HUES64 (cell line): Measurements from ENCODE around the gene RPS10.
"Not testable (repeated sequence)": the region's sequence is repeated elsewhere in the genome, so short reads cannot be mapped to it uniquely, and the experiment has no call there.

Experiments
- H3K27ac ChIP-seq: 2 replicates; pipeline ENCODE4 v1.7.0; 2013; ENCODE audit warnings: low read depth, low read length, inconsistent platforms
- H3K27me3 ChIP-seq: 2 replicates; pipeline ENCODE4 v1.6.1; 2013; ENCODE audit warnings: mild to moderate bottlenecking, low read length; ENCODE audit not compliant: insufficient read depth
- H3K36me3 ChIP-seq: 2 replicates; pipeline ENCODE4 v1.6.1; 2013; ENCODE audit warnings: mild to moderate bottlenecking, low read length; ENCODE audit not compliant: insufficient read depth
- H3K4me1 ChIP-seq: 2 replicates; pipeline ENCODE4 v1.6.1; 2013; ENCODE audit warnings: mild to moderate bottlenecking, low read length, moderate library complexity; ENCODE audit not compliant: insufficient read depth
- H3K4me3 ChIP-seq: 2 replicates; pipeline ENCODE4 v1.5.1; 2013; ENCODE audit warnings: mild to moderate bottlenecking, low read length, moderate library complexity
- H3K9ac ChIP-seq: 2 replicates; pipeline ENCODE4 v1.6.1; 2013; ENCODE audit warnings: mild to moderate bottlenecking, low read depth, low read length
- H3K9me3 ChIP-seq: 2 replicates; pipeline ENCODE4 v1.6.1; 2013; ENCODE audit warnings: low read depth, low read length; ENCODE audit not compliant: insufficient read depth
- WGBS: fragments of 150-250, 120-280 bp; methylation state at CpG from one replicate; pipeline ENCODE4 v1.1.7; 2013; ENCODE audit warnings: missing lambda C conversion rate; 5-methylcytosine and 5-hydroxymethylcytosine counted together

The RPS10 gene

GRCh38 chr6:34381081-34381480 is 44.8 kb downstream of the RPS10 start:
- H3K4me3 ChIP-seq: no peak overlapping the region
- no peak overlapping the region for H3K27ac ChIP-seq
- no peaks in the 10 kb centered on the region for H3K27me3 ChIP-seq
- H3K4me1 ChIP-seq: peaks cover 16% of the 10 kb centered on the region
- no peak overlapping the region for H3K9ac ChIP-seq
- no peaks in the 10 kb centered on the region for H3K36me3 ChIP-seq
- 95% methylated on average over 5 of the region's 5 CpGs for WGBS
- H3K9me3 ChIP-seq: no peaks in the 10 kb centered on the region

GRCh38 chr6:34378470-34378869 is 47.4 kb downstream of the RPS10 start:
- H3K9me3 ChIP-seq: no peaks in the 10 kb centered on the region
- H3K9ac ChIP-seq: no peak overlapping the region
- H3K4me3 ChIP-seq: no peak overlapping the region
- H3K27ac ChIP-seq: no peak overlapping the region
- no peaks in the 10 kb centered on the region for H3K4me1 ChIP-seq
- H3K27me3 ChIP-seq: no peaks in the 10 kb centered on the region
- 83% methylated on average over 2 of the region's 2 CpGs for WGBS
- H3K36me3 ChIP-seq: no peaks in the 10 kb centered on the region

- H3K36me3 ChIP-seq: no peaks in the 10 kb centered on the region
Measured at GRCh38 chr6:34377984-34378383, 47.9 kb downstream of the RPS10 start.

DNA sequence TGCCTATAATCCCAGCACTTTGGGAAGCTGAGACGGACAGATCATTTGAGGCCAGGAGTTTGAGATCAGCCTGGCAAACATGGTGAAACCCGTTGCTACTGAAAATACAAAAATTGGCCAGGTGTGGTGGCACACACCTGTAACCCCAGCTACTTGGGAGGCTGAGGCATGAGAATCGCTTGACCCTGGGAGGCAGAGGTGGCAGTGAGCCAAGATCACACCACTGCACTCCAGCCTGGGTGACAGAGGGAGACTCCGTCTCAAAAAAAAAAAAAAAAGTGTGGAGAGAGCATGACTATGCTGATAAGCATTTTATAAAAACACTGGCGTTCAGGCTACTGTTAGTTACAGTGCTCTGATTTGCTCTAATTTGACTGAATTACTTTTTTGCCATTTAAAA is 48.3 kb downstream of the RPS10 start:
- 96% methylated on average over 5 of the region's 5 CpGs for WGBS
- H3K9me3 ChIP-seq, H3K4me1 ChIP-seq, H3K27me3 ChIP-seq, H3K27ac ChIP-seq, H3K4me3 ChIP-seq, H3K36me3 ChIP-seq, H3K9ac ChIP-seq: not testable (repeated sequence)

More at GRCh38 chr6:34377984-34378383, 47.9 kb downstream of the RPS10 start:
- 93% methylated on average over 5 of the region's 5 CpGs for WGBS
- H3K27me3 ChIP-seq: no peaks in the 10 kb centered on the region
- H3K27ac ChIP-seq: no peak overlapping the region
- no peaks in the 10 kb centered on the region for H3K4me1 ChIP-seq
- no peak overlapping the region for H3K9ac ChIP-seq
- no peak overlapping the region for H3K4me3 ChIP-seq
- H3K9me3 ChIP-seq: no peaks in the 10 kb centered on the region

DNA sequence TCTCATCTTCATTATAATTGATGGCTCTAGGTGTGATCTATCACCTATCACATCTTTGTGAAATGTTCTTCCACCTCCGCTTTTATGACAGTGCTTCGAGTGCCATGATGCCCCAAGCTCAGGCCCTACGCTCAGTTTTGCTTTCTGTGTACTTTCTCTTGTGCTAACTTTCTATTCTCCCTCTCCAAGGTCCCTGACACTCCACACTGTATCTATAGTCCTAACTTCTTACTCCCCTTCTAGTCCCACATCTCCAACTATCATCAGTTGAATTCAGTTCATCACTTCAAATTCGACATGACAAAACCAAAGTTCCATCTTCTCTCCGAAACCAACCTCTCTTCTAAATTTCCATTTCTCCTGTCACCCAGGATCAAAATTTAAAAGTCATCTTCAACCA is 50.0 kb downstream of the RPS10 start:
- H3K4me1 ChIP-seq: no peaks in the 10 kb centered on the region
- H3K9ac ChIP-seq: no peak overlapping the region
- H3K9me3 ChIP-seq: no peaks in the 10 kb centered on the region
- H3K27ac ChIP-seq: no peak overlapping the region
- 95% methylated on average over 5 of the region's 5 CpGs for WGBS
- H3K36me3 ChIP-seq: no peaks in the 10 kb centered on the region
- no peak overlapping the region for H3K4me3 ChIP-seq
- H3K27me3 ChIP-seq: no peaks in the 10 kb centered on the region

DNA sequence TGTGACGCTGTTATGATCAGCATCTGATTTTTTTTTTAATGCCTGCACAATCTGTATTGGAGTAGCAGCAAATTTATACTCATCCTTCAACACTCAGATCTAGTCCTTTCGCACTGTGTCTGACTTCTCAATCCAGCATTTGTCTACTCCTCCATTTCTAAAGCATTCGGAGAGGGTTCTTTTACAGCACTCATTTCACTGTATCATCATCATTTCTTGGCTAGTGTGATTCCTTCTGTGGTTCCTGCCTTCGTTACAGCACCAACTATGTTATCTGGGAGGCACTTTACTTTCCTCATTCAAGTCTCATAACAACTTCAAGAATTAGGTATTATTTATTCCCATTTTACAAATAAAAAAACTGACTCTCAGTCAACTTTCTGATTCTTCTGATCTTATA is 51.4 kb downstream of the RPS10 start:
- Histone ChIP-seq H3K9ac (no peak overlapping the region), H3K36me3 (peaks cover 3% of the 10 kb centered on the region; the same call in 1 of the 2 replicates), H3K27ac (no peak overlapping the region), H3K4me3 (no peak overlapping the region), H3K27me3 (no peaks in the 10 kb centered on the region), H3K4me1 (no peaks in the 10 kb centered on the region), H3K9me3 (no peaks in the 10 kb centered on the region)
- 97% methylated on average over 4 of the region's 4 CpGs for WGBS

DNA sequence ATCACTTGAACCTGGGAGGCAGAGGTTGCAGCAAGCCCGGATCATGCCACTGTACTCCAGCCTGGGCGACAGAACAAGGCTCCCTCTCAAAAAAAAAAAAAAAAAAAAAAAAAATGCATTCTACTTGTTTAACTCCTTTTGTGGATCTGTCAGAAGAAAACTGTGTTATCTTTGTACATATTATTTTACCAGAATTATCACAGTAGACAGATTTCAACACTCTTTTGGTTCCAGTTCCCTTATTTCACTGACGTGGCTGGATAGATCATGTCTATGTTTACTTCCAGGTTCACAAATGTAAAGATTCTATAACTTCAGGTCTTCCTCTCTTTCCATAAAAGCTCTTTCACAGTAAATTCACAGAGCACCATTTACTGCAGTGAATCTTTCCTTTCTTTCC is 51.8 kb downstream of the RPS10 start:
- 93% methylated on average over 3 of the region's 3 CpGs for WGBS
- H3K4me1 ChIP-seq: no peaks in the 10 kb centered on the region
- H3K27me3 ChIP-seq: no peaks in the 10 kb centered on the region
- H3K9ac ChIP-seq: no peak overlapping the region
- no peaks in the 10 kb centered on the region for H3K9me3 ChIP-seq
- H3K4me3 ChIP-seq: no peak overlapping the region
- H3K27ac ChIP-seq: no peak overlapping the region
- H3K36me3 ChIP-seq: peaks cover 3% of the 10 kb centered on the region; the same call in 1 of the 2 replicates

- Histone ChIP-seq H3K36me3 (peaks cover 3% of the 10 kb centered on the region; the same call in 1 of the 2 replicates), H3K27me3 (no peaks in the 10 kb centered on the region), H3K27ac (no peak overlapping the region), H3K9me3 (no peaks in the 10 kb centered on the region), H3K4me1 (no peaks in the 10 kb centered on the region), H3K4me3 (no peak overlapping the region), H3K9ac (no peak overlapping the region)
- 95% methylated on average over 5 of the region's 5 CpGs for WGBS
Measured at GRCh38 chr6:34373511-34373910, 52.4 kb downstream of the RPS10 start.

DNA sequence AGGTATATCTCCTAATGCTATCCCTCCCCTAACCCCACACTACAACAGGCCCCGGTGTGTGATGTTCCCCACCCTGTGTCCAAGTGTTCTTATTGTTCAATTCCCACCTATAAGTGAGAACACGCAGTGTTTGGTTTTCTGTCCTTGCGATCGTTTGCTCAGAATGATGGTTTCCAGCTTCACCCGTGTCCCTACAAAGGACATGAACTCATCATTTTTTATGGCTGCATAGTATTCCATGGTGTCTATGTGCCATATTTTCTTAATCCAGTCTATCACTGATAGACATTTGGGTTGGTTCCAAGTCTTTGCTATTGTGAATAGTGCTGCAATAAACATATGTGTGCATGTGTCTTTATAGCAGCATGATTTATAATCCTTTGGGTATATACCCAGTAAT is 54.0 kb downstream of the RPS10 start:
- H3K9me3 ChIP-seq, H3K4me1 ChIP-seq, H3K27ac ChIP-seq, H3K36me3 ChIP-seq, H3K4me3 ChIP-seq, H3K27me3 ChIP-seq, H3K9ac ChIP-seq: not testable (repeated sequence)
- WGBS: 95% methylated on average over 5 of the region's 5 CpGs

GRCh38 chr6:34370361-34370760 is 55.5 kb downstream of the RPS10 start:
- WGBS: 93% methylated on average over 4 of the region's 5 CpGs
- Histone ChIP-seq H3K36me3 (peaks cover 3% of the 10 kb centered on the region; the same call in 1 of the 2 replicates), H3K4me1 (no peaks in the 10 kb centered on the region), H3K27ac (no peak overlapping the region), H3K4me3 (no peak overlapping the region), H3K9ac (no peak overlapping the region), H3K9me3 (no peaks in the 10 kb centered on the region), H3K27me3 (no peaks in the 10 kb centered on the region)

DNA sequence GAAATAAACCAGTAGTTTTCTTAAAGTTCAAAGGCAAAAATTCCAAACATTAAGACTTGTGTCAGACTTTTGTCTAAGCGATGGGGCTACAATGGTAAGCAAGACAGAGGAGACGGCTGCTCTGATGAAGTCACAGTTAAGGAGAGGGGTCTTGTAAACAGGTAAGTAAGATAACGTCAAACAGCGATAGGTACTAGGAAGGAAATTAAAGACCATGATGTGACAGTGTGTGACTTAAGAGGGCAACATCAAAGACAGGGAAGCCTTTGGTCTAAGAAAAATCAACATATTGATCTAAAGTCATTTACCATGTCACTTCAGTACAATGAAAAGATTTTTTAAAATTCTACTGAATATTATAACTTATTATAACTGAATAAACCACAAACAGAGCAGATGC is 56.5 kb downstream of the RPS10 start:
- no peaks in the 10 kb centered on the region for H3K9me3 ChIP-seq
- H3K36me3 ChIP-seq: peaks cover 3% of the 10 kb centered on the region; the same call in 1 of the 2 replicates
- H3K4me1 ChIP-seq: no peaks in the 10 kb centered on the region
- no peak overlapping the region for H3K9ac ChIP-seq
- no peak overlapping the region for H3K27ac ChIP-seq
- WGBS: 90% methylated on average over 4 of the region's 4 CpGs
- no peaks in the 10 kb centered on the region for H3K27me3 ChIP-seq
- no peak overlapping the region for H3K4me3 ChIP-seq
